SK-N-SH treated with all-trans-retinoic acid at 6 μM for 48 hours (cell line): ENCODE measurements around the gene HSDL1.

Experiments
- ATAC-seq: fragments of 200-7000 bp; cut with Tn5 transposase; 3 replicates; pipeline ENCODE4 v1.9.1; 2020; ENCODE audit warnings: mild to moderate bottlenecking, moderate library complexity
- ARNTL ChIP-seq: fragments of 450-650 bp; formaldehyde crosslinking; IDR thresholded peaks from 2 replicates; pipeline ENCODE4 v1.5.0; 2020; ENCODE audit warnings: low read depth, mild to moderate bottlenecking, moderate library complexity, borderline replicate concordance
- BACH2 ChIP-seq: fragments of 250-450 bp; sonication (Bioruptor Pico); IDR thresholded peaks from 2 replicates; pipeline ENCODE4 v1.9.0; 2021; ENCODE audit warnings: mild to moderate bottlenecking, borderline replicate concordance
- ESRRG ChIP-seq: fragments of 250-450 bp; sonication (Bioruptor Pico); IDR thresholded peaks from 2 replicates; pipeline ENCODE4 v1.6.1; 2021; ENCODE audit warnings: mild to moderate bottlenecking
- GLIS3 ChIP-seq: fragments of 250-450 bp; sonication (Bioruptor Pico); IDR thresholded peaks from 2 replicates; pipeline ENCODE4 v1.5.0; 2020; ENCODE audit warnings: mild to moderate bottlenecking, moderate library complexity
- ISL1 ChIP-seq: fragments of 250-450 bp; sonication (Bioruptor Pico); IDR thresholded peaks from 2 replicates; pipeline ENCODE4 v2.1.2; 2022; ENCODE audit warnings: mild to moderate bottlenecking, moderate library complexity
- OSR1 ChIP-seq: fragments of 250-450 bp; sonication (Bioruptor Pico); IDR thresholded peaks from 2 replicates; pipeline ENCODE4 v1.8.0; 2022; ENCODE audit warnings: moderate library complexity, mild to moderate bottlenecking, inconsistent platforms
- PATZ1 ChIP-seq: fragments of 250-450 bp; sonication (Bioruptor Pico); IDR thresholded peaks from 2 replicates; pipeline ENCODE4 v1.8.0; 2020; ENCODE audit warnings: mild to moderate bottlenecking, moderate library complexity, borderline replicate concordance
- POU6F1 ChIP-seq: fragments of 250-450 bp; sonication (Bioruptor Pico); IDR thresholded peaks from 2 replicates; pipeline ENCODE4 v1.8.0; 2021; ENCODE audit warnings: low read depth, mild to moderate bottlenecking, moderate library complexity, borderline replicate concordance
- PPARA ChIP-seq: fragments of 250-450 bp; sonication (Bioruptor Pico); IDR thresholded peaks from 2 replicates; pipeline ENCODE4 v1.5.0; 2020; ENCODE audit warnings: mild to moderate bottlenecking, borderline replicate concordance
- RARB ChIP-seq: fragments of 250-450 bp; sonication (Bioruptor Pico); IDR thresholded peaks from 2 replicates; pipeline ENCODE4 v1.8.0; 2021; ENCODE audit warnings: mild to moderate bottlenecking, moderate library complexity
- SNAI2 ChIP-seq: fragments of 250-450 bp; sonication (Bioruptor Pico); IDR thresholded peaks from 2 replicates; pipeline ENCODE4 v1.5.0; 2020; ENCODE audit warnings: mild to moderate bottlenecking, moderate library complexity
- TCF4 ChIP-seq: fragments of 250-450 bp; sonication (Bioruptor Pico); IDR thresholded peaks from 2 replicates; pipeline ENCODE4 v1.8.0; 2021; ENCODE audit warnings: mild to moderate bottlenecking, moderate library complexity, borderline replicate concordance
- TOX ChIP-seq: fragments of 250-450 bp; sonication (Bioruptor Pico); IDR thresholded peaks from 2 replicates; pipeline ENCODE4 v1.8.0; 2021; ENCODE audit warnings: mild to moderate bottlenecking, moderate library complexity, borderline replicate concordance
- TSHZ2 ChIP-seq: fragments of 250-450 bp; sonication (Bioruptor Pico); IDR thresholded peaks from 2 replicates; pipeline ENCODE4 v1.5.0; 2020; ENCODE audit warnings: mild to moderate bottlenecking, moderate library complexity
- ZFP3 ChIP-seq: fragments of 250-450 bp; sonication (Bioruptor Pico); IDR thresholded peaks from 2 replicates; pipeline ENCODE4 v1.5.0; 2020; ENCODE audit warnings: mild to moderate bottlenecking, moderate library complexity
- ZFP30 ChIP-seq: fragments of 450-650 bp; formaldehyde crosslinking; IDR thresholded peaks from 2 replicates; pipeline ENCODE4 v1.5.0; 2022; ENCODE audit warnings: mild to moderate bottlenecking, moderate library complexity
- ZNF565 ChIP-seq: fragments of 450-650 bp; formaldehyde crosslinking; conservative IDR thresholded peaks from 2 replicates; pipeline ENCODE4 v1.5.0; 2020; ENCODE audit warnings: low read depth, mild to moderate bottlenecking, moderate library complexity
- ZNF70 ChIP-seq: fragments of 450-650 bp; formaldehyde crosslinking; IDR thresholded peaks from 2 replicates; pipeline ENCODE4 v1.5.0; 2020; ENCODE audit warnings: mild to moderate bottlenecking, moderate library complexity
- ZNF8 ChIP-seq: fragments of 450-650 bp; formaldehyde crosslinking; IDR thresholded peaks from 2 replicates; pipeline ENCODE4 v1.5.0; 2020; ENCODE audit warnings: mild to moderate bottlenecking, moderate library complexity
- TF ChIP-seq, protein P1 (sequence below): fragments of 250-450 bp; sonication (Bioruptor Pico); IDR thresholded peaks from 2 replicates; pipeline ENCODE4 v1.5.1; 2020; ENCODE audit warnings: low read depth, mild to moderate bottlenecking, moderate library complexity
- TF ChIP-seq, protein P2 (sequence below): fragments of 250-450 bp; sonication (Bioruptor Pico); IDR thresholded peaks from 2 replicates; pipeline ENCODE4 v1.5.1; 2021; ENCODE audit warnings: mild to moderate bottlenecking, moderate library complexity

Gene HSDL1

GRCh38 chr16:84166796-84167695 is 22.1 kb upstream of the HSDL1 start (continued):
- TF ChIP-seq, protein P1, sequence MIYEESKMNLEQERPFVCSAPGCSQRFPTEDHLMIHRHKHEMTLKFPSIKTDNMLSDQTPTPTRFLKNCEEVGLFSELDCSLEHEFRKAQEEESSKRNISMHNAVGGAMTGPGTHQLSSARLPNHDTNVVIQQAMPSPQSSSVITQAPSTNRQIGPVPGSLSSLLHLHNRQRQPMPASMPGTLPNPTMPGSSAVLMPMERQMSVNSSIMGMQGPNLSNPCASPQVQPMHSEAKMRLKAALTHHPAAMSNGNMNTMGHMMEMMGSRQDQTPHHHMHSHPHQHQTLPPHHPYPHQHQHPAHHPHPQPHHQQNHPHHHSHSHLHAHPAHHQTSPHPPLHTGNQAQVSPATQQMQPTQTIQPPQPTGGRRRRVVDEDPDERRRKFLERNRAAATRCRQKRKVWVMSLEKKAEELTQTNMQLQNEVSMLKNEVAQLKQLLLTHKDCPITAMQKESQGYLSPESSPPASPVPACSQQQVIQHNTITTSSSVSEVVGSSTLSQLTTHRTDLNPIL = no peak
- TF ChIP-seq ZNF565 (CRISPR knock-in tag) (no peak), ZNF8 (CRISPR knock-in tag) (no peak), TCF4 (no peak), ZFP3 (CRISPR knock-in tag) (no peak), GLIS3 (no peak), ARNTL (no peak)

DNA sequence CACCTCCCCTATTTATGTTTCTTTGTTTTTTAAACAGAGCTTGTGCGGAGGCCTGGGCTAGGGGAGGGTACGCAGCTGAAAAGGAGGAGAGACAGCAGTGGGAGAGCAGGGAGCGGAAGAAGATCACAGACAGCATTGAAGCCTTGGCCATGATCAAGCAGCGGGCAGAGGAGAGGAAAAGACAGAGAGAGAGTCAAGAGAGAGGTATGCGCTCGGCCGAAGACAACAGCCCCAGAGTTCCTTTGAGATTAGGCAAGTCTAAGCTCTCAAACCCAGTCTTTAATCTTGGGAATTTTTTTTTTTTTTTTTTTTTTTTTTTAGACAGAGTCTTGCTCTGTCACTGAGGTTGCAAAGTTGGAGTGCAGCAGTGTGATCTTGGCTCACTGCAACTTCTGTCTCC is 20.8 kb upstream of the HSDL1 start:
- ATAC-seq = no peak
- TF ChIP-seq TOX (no peak), BACH2 (CRISPR knock-in tag) (no peak), ZNF8 (CRISPR knock-in tag) (no peak), POU6F1 (CRISPR knock-in tag) (no peak), PPARA (no peak), PATZ1 (CRISPR knock-in tag) (no peak), ZNF565 (CRISPR knock-in tag) (no peak), TCF4 (no peak), GLIS3 (no peak)
- TF ChIP-seq, protein P2, sequence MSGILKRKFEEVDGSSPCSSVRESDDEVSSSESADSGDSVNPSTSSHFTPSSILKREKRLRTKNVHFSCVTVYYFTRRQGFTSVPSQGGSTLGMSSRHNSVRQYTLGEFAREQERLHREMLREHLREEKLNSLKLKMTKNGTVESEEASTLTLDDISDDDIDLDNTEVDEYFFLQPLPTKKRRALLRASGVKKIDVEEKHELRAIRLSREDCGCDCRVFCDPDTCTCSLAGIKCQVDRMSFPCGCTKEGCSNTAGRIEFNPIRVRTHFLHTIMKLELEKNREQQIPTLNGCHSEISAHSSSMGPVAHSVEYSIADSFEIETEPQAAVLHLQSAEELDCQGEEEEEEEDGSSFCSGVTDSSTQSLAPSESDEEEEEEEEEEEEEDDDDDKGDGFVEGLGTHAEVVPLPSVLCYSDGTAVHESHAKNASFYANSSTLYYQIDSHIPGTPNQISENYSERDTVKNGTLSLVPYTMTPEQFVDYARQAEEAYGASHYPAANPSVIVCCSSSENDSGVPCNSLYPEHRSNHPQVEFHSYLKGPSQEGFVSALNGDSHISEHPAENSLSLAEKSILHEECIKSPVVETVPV (CRISPR knock-in tag) = no peak

- no peak for ATAC-seq
- TF ChIP-seq ZFP30 (CRISPR knock-in tag) (no peak), BACH2 (CRISPR knock-in tag) (no peak), ZNF70 (CRISPR knock-in tag) (no peak), ESRRG (CRISPR knock-in tag) (no peak), ARNTL (no peak), POU6F1 (CRISPR knock-in tag) (no peak)
Observed at GRCh38 chr16:84161801-84162200, 16.8 kb upstream of the HSDL1 start.

- ATAC-seq = no peak
- no peak for TF ChIP-seq ZNF8 (CRISPR knock-in tag)
- no peak for TF ChIP-seq ZNF70 (CRISPR knock-in tag)
- TF ChIP-seq SNAI2 (CRISPR knock-in tag) = no peak
- no peak for TF ChIP-seq ARNTL
- no peak for TF ChIP-seq BACH2 (CRISPR knock-in tag)
- no peak for TF ChIP-seq TSHZ2 (CRISPR knock-in tag)
- TF ChIP-seq PPARA = no peak
- TF ChIP-seq RARB (CRISPR knock-in tag) = no peak
- no peak for TF ChIP-seq ZFP3 (CRISPR knock-in tag)
- TF ChIP-seq OSR1 (CRISPR knock-in tag) = no peak
- no peak for TF ChIP-seq POU6F1 (CRISPR knock-in tag)
- no peak for TF ChIP-seq TOX
- no peak for TF ChIP-seq ISL1 (CRISPR knock-in tag)
- no peak for TF ChIP-seq ZNF565 (CRISPR knock-in tag)
Observed at GRCh38 chr16:84161037-84161436, 16.1 kb upstream of the HSDL1 start.
